22Rv1 (cell line): Measurements from ENCODE around the gene UBE2O.

Experiments
- ZFX ChIP-seq: fragments of 450-650 bp; IDR thresholded peaks from 2 replicates; pipeline ENCODE4 v1.6.1; 2017; ENCODE audit warnings: antibody characterized with exemption, borderline replicate concordance
- TF ChIP-seq, protein P1 (sequence below): fragments of 450-650 bp; IDR thresholded peaks from 2 replicates; pipeline ENCODE4 v1.5.1; 2017; ENCODE audit warnings: mild to moderate bottlenecking

DNA sequence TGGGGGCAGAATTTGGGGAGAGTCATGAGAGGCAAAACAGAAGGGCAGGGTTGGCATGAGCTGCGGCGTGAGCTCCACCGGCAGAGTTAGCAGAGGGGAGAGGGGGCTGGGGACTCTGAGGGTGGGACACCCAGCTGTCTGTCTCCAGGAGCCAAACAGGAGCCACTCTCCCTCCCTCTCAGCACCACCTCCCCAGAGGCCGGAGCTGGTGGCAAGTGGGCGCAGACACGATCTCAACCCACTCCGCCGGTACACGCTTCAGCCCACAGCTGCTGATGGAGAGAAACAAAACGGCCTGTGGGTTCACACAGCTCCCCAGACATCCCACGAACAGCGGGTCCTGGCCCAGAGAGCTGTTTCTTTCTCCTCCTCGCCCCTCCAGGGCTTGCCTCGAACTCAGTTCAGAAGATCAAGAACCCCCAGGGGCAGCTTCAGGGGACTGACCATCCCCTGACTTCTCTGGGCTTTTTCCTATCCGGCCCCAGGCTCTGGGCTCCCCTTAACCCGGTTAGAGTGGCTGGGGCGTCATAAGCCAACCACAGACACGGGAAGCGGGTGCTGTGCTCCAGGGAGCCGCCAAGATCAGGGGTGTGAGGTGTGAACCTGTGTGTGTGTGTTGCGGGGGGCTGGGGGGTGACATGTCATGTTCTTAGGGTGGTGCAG is 40.7 kb upstream of the UBE2O start:
- TF ChIP-seq ZFX: no peak
- TF ChIP-seq, protein P1, sequence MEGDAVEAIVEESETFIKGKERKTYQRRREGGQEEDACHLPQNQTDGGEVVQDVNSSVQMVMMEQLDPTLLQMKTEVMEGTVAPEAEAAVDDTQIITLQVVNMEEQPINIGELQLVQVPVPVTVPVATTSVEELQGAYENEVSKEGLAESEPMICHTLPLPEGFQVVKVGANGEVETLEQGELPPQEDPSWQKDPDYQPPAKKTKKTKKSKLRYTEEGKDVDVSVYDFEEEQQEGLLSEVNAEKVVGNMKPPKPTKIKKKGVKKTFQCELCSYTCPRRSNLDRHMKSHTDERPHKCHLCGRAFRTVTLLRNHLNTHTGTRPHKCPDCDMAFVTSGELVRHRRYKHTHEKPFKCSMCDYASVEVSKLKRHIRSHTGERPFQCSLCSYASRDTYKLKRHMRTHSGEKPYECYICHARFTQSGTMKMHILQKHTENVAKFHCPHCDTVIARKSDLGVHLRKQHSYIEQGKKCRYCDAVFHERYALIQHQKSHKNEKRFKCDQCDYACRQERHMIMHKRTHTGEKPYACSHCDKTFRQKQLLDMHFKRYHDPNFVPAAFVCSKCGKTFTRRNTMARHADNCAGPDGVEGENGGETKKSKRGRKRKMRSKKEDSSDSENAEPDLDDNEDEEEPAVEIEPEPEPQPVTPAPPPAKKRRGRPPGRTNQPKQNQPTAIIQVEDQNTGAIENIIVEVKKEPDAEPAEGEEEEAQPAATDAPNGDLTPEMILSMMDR: no peak
